ENCODE data around the gene OLR1. TPM values are rescaled to one million over a fixed set of nuclear protein-coding genes. Genes with fewer than 3 reads are reported as not detected.

The OLR1 gene
- total RNA-seq, 1 experiment from 2014 or later: not detected

- peak; percentile 82 for DNase-seq
- H3K27ac Mint-ChIP-seq (ENCODE audit: unreplicated experiment): peak within 1 kb of the TSS; percentile 96
- no peaks in the 10 kb centered on the region for H3K27me3 Mint-ChIP-seq (ENCODE audit: unreplicated experiment)
- peak within 1 kb of the TSS; percentile 84 for H3K4me3 Mint-ChIP-seq (ENCODE audit: low read depth, unreplicated experiment)
- CTCF ChIA-PET: no interaction called here
- intact Hi-C loops (cut with micrococcal nuclease; ENCODE audit: unreplicated experiment): no loop called here
- H3K4me1 Mint-ChIP-seq (ENCODE audit: low read depth, unreplicated experiment): peaks cover 11% of the 10 kb centered on the region
- H3K36me3 Mint-ChIP-seq (ENCODE audit: insufficient read depth, unreplicated experiment): peaks cover 43% of the 10 kb centered on the region
- TF ChIP-seq CTCF (IDR thresholded peaks at IDR 0.05; ENCODE audit: unreplicated experiment): no peak
- H3K9me3 Mint-ChIP-seq (ENCODE audit: low read depth, unreplicated experiment): no peaks in the 10 kb centered on the region
- no TSS peak for BruUV-seq (replicated peaks)
These were observed 40.8 kb upstream of the OLR1 start, which contains the start of gene GABARAPL1 for GRCh38 chr12:10212739-10213131. TSS of gene GABARAPL1 (plus strand) at chr12:10212877. CDS start at chr12:10213130, 253 bp downstream.

- CTCF ChIA-PET: interaction anchor here (0.6 to 0.7 kb wide), 2 partner anchors 19 to 469 kb away, joined by 3 read pairs; no protein-coding TSS in a partner anchor
- TF ChIP-seq CTCF (IDR thresholded peaks at IDR 0.05; ENCODE audit: unreplicated experiment): no peak
- H3K4me3 Mint-ChIP-seq (ENCODE audit: low read depth, unreplicated experiment): peak overlapping the region; percentile 84
- H3K27ac Mint-ChIP-seq (ENCODE audit: unreplicated experiment): peak overlapping the region; percentile 96
- H3K4me1 Mint-ChIP-seq (ENCODE audit: low read depth, unreplicated experiment): peaks cover 11% of the 10 kb centered on the region
- intact Hi-C loops (cut with micrococcal nuclease; ENCODE audit: unreplicated experiment): no loop called here
- no peaks in the 10 kb centered on the region for H3K27me3 Mint-ChIP-seq (ENCODE audit: unreplicated experiment)
- DNase-seq: peak; percentile 96
- H3K36me3 Mint-ChIP-seq (ENCODE audit: insufficient read depth, unreplicated experiment): peaks cover 43% of the 10 kb centered on the region
- H3K9me3 Mint-ChIP-seq (ENCODE audit: low read depth, unreplicated experiment): no peaks in the 10 kb centered on the region
- no TSS peak for BruUV-seq (replicated peaks)
These were observed 40.2 kb upstream of the OLR1 start for GRCh38 chr12:10211940-10212738.

GRCh38 chr12:10211101-10211939 lies 39.4 kb upstream of the OLR1 start:
- H3K36me3 Mint-ChIP-seq (ENCODE audit: insufficient read depth, unreplicated experiment): peaks cover 39% of the 10 kb centered on the region
- H3K9me3 Mint-ChIP-seq (ENCODE audit: low read depth, unreplicated experiment): no peaks in the 10 kb centered on the region
- H3K27ac Mint-ChIP-seq (ENCODE audit: unreplicated experiment): peak overlapping the region; percentile 96
- peaks cover 11% of the 10 kb centered on the region for H3K4me1 Mint-ChIP-seq (ENCODE audit: low read depth, unreplicated experiment)
- H3K27me3 Mint-ChIP-seq (ENCODE audit: unreplicated experiment): no peaks in the 10 kb centered on the region
- H3K4me3 Mint-ChIP-seq (ENCODE audit: low read depth, unreplicated experiment): peak overlapping the region; percentile 84
- CTCF ChIA-PET: interaction anchor here (0.6 to 0.7 kb wide), 2 partner anchors 19 to 468 kb away, joined by 3 read pairs; no protein-coding TSS in a partner anchor
- DNase-seq: no peak
- no TSS peak for BruUV-seq (replicated peaks)
- intact Hi-C loops (cut with micrococcal nuclease; ENCODE audit: unreplicated experiment): no loop called here
- no peak for TF ChIP-seq CTCF (IDR thresholded peaks at IDR 0.05; ENCODE audit: unreplicated experiment)

GRCh38 chr12:10210225-10210624 lies 38.3 kb upstream of the OLR1 start:
- TF ChIP-seq CTCF (IDR thresholded peaks at IDR 0.05; ENCODE audit: unreplicated experiment): no peak
- Mint-ChIP-seq H3K4me1 (ENCODE audit: low read depth, unreplicated experiment) (peaks cover 3% of the 10 kb centered on the region), H3K27me3 (ENCODE audit: unreplicated experiment) (no peaks in the 10 kb centered on the region), H3K36me3 (ENCODE audit: insufficient read depth, unreplicated experiment) (peaks cover 39% of the 10 kb centered on the region), H3K4me3 (ENCODE audit: low read depth, unreplicated experiment) (no peak overlapping the region), H3K27ac (ENCODE audit: unreplicated experiment) (no peak overlapping the region), H3K9me3 (ENCODE audit: low read depth, unreplicated experiment) (no peaks in the 10 kb centered on the region)
- DNase-seq: no peak
- no TSS peak for BruUV-seq (replicated peaks)
- CTCF ChIA-PET: no interaction called here
- intact Hi-C loops (cut with micrococcal nuclease; ENCODE audit: unreplicated experiment): no loop called here

Measured in Calu3 (cell line).